Epithelial cell of proximal tubule (primary cell): ENCODE data around the gene NCS1. TPM values are rescaled to one million over a fixed set of nuclear protein-coding genes. Genes with fewer than 3 reads are reported as not detected.

Experiments
- DNase-seq: peaks from one replicate; pipeline ENCODE4 v3.0.0-alpha.2; 2011; ENCODE audit warnings: low read depth
- H3K4me3 ChIP-seq: 2 replicates; pipeline ENCODE4 v1.5.1; 2011; ENCODE audit warnings: low read depth, mild to moderate bottlenecking, low read length
- total RNA-seq: library from RNA; depleted of rRNA; stranded (reverse); fragments of >200 nt; gene quantifications from 2 replicates; pipeline ENCODE4 v1.2.3, GENCODE V29; 2015
- TF ChIP-seq, protein P1 (sequence below): conservative IDR thresholded peaks from 2 replicates; pipeline ENCODE4 v1.5.1; 2012; ENCODE audit warnings: low read depth, mild to moderate bottlenecking, low read length

The NCS1 gene
- total RNA-seq, 1 donor from 2014 or later, result 48.8 TPM

DNA sequence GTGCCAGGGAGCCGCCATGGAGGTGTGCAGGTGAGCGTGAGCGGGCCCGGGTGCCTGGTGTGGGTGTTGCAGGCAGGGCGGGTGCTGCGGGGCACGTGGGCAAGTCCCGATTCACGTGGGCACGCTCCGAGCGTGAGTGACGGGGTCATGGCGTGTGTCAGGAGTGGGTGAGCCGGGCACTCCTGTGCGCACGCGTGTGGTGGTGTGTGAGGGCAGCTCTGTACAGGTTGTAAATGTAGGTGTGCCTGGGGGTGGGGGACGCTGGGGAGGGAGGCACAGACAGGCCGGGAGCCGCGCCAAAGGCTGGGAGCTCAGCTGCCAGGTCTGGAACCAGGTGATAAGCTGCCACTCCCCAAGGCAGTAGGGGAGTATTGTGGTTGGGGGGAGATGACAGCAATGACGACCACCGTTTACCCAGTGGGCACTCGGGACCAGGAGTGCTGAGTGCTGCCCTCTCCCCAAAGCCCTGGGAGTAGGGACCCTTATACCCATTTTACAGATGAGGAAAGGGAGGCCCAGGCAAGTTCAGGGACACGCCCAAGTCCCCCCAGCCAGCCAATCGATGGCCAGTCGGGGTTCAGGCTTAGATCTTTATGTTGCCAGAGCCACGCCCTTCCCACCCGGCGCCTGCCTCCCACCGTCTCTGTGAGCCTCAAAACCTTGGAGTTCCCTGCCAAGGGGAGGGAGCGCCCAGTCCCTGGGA lies 9.6 kb downstream of the NCS1 start:
- no peak for DNase-seq
- TF ChIP-seq, protein P1, sequence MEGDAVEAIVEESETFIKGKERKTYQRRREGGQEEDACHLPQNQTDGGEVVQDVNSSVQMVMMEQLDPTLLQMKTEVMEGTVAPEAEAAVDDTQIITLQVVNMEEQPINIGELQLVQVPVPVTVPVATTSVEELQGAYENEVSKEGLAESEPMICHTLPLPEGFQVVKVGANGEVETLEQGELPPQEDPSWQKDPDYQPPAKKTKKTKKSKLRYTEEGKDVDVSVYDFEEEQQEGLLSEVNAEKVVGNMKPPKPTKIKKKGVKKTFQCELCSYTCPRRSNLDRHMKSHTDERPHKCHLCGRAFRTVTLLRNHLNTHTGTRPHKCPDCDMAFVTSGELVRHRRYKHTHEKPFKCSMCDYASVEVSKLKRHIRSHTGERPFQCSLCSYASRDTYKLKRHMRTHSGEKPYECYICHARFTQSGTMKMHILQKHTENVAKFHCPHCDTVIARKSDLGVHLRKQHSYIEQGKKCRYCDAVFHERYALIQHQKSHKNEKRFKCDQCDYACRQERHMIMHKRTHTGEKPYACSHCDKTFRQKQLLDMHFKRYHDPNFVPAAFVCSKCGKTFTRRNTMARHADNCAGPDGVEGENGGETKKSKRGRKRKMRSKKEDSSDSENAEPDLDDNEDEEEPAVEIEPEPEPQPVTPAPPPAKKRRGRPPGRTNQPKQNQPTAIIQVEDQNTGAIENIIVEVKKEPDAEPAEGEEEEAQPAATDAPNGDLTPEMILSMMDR, result no peak
- H3K4me3 ChIP-seq, result no peak overlapping the region

DNA sequence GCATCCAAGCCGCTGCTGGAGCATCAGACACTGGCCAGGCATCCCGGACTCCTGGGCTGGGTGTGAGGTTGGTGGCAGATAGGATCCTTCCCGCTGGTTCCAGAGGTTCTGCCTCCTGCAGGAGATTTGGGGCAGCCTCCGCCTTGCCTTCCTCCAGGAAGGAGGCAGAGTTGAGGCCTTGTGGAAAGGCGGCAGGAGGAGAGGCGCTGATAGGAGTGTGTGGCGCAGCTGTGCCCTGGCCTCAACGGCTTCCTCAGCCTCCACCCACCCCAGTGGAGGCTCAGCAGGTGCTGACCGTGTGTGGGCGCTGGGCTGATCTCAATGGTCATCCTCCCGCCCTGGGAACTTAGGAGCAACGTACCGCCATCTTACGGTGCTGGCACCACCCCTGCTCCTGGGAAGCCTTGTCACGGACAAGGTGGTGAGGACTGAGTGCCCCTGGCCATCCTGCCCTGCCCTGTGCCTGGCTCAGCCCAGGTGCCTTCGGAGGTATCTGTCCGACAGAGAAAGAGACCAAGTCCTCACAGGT lies 10.2 kb downstream of the NCS1 start:
- H3K4me3 ChIP-seq, result no peak overlapping the region
- DNase-seq, result no peak
- TF ChIP-seq, protein P1, result no peak

DNA sequence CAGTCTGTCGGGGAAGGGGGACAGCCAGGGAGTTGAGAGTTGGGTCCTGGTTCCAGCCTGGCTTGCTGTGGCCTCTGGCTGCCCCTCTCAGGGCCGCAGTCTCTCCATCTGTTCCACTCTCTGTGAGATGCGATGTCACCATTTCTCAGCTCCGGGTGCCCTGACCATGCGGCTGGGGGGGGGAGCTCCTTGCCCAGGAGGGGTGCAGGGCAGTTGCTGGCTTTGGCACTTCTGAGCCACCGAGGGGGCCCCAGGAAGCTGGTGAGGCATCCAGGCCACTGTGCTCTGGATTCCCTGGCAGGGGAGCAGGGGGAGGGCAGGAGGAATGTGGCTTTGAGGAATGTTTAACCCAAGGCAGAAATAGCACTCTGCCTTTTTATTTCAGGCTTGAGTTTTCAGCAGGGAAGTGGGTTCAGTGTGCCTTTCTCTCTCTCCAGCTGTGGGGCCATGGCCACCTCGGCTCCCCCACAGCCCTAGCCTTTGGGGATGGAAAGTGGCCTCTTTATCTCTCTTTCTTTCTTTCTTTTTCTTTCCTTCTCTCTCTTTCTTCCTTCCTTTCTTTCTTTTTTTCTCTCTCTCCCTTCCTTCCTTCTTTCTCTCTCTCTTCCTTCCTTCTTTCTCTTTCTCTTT lies 11.0 kb downstream of the NCS1 start:
- peak; percentile 48 for DNase-seq
- TF ChIP-seq, protein P1, result no peak
- peak overlapping the region; percentile 44 for H3K4me3 ChIP-seq

DNA sequence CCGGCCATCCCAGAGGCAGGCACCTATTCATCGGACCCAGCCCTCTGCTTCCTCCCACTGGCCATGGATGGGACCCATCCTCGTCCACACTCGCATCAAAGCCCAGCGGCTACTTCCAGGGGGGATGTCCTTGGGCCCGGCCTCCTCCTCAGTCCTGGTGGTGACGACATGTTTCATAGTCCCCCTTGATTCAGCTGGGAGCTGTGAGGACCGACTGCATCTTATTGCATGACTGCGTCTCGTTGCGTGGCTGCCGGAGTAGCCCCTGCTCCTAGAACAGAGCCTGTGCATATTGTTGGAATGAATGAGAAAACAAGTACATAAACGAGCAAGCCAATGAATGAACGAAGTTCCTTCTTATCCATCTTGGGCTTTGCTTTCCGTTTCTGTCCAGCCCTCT lies 12.8 kb downstream of the NCS1 start:
- TF ChIP-seq, protein P1, result no peak
- DNase-seq, result no peak
- H3K4me3 ChIP-seq, result no peak overlapping the region

DNA sequence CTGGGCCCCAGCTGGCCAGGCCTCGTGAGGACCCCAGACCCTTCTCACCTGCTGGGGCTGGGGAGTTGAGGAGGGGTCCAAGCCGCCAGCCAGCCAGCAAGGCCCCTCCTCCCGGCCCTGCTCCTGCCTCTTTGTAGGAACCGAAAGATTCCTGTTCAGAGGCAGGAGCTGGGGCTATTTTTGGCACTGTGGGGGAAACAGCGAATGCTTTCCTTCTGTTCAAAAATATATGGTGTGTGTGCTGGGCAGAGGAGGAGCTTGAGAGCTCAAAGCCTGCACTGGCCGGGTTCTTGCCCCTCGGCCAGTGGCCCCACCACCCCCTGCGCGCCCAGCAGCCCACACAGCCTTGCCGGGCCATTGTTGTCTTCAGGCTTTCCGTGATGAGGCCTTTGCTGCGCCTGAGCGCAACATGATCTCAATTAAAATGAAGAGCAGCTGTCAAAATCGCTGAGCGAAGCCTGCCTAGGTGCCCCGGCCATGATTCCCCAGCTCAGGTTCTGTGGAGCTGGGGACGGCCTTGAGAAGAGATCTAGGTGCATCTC lies 13.4 kb downstream of the NCS1 start:
- DNase-seq, result no peak
- H3K4me3 ChIP-seq, result no peak overlapping the region
- TF ChIP-seq, protein P1, result no peak

DNA sequence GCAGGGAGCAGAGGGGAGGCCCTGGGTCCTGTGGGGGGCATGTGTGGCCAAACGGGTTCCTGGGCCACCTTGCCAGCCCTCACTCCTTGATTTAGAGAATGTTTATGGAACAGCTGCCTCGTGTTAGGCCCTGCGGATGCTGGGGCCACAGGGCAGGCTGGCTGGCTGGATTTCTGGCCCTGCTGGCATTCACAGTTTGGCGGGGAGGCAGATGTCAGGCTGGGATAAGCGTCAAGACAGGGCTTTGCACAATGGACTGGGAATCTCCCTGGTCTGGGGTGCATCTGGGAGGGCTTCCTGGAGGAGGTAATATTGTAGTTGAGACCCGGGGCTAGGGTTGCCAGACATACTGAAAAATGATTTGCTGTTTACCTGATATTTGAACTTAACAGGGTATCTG lies 13.8 kb downstream of the NCS1 start:
- DNase-seq, result no peak
- TF ChIP-seq, protein P1, result no peak
- no peak overlapping the region for H3K4me3 ChIP-seq
